Kidney epithelial cell (primary cell): Measurements from ENCODE around the gene ATP6V1B1. TPM values are rescaled to one million over a fixed set of nuclear protein-coding genes. Genes with fewer than 3 reads are reported as not detected.

Source experiments
- DNase-seq: peaks from one replicate; pipeline ENCODE4 v3.0.0-alpha.2; 2010; ENCODE audit warnings: low read depth
- H3K27me3 ChIP-seq: 2 replicates; pipeline ENCODE4 v1.6.0; 2011; ENCODE audit warnings: low read length; ENCODE audit not compliant: control insufficient read depth, insufficient read depth
- H3K36me3 ChIP-seq: 2 replicates; pipeline ENCODE4 v1.5.1; 2011; ENCODE audit warnings: low read length; ENCODE audit not compliant: control insufficient read depth, insufficient read depth
- H3K4me3 ChIP-seq: 2 replicates; pipeline ENCODE4 v1.5.1; 2011; ENCODE audit warnings: low read depth, mild to moderate bottlenecking, control low read depth, low read length
- total RNA-seq: library from RNA; depleted of rRNA; stranded (reverse); fragments of >200 nt; gene quantifications from 2 replicates; pipeline ENCODE4 v1.2.3, GENCODE V29; 2015
- TF ChIP-seq, protein P1 (sequence below): IDR thresholded peaks from 2 replicates; pipeline ENCODE4 v1.5.1; 2011; ENCODE audit warnings: mild to moderate bottlenecking, moderate library complexity, low read length, control low read depth, inconsistent platforms; ENCODE audit not compliant: insufficient read depth, poor library complexity, severe bottlenecking

Gene ATP6V1B1
- total RNA-seq, 1 donor from 2014 or later, result not detected

DNA sequence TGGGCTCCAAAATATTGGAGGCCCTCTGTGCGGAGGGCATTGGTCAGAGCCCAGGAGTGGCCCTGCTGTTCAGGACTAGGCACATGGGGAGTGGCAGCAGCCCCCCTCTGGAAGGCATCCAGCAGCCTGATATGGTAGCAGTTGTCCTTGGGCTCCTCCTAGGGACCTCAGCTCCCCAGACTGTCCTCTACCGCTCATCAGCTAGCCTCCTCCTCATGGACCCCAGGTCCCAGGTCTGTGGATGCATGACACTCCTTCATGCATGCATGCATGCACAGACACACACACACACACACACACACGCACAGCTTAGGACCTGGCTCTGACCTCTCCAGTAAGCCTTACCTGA, 15.4 kb upstream of the ATP6V1B1 start:
- no peaks in the 10 kb centered on the region for H3K36me3 ChIP-seq
- DNase-seq, result no peak
- TF ChIP-seq, protein P1, sequence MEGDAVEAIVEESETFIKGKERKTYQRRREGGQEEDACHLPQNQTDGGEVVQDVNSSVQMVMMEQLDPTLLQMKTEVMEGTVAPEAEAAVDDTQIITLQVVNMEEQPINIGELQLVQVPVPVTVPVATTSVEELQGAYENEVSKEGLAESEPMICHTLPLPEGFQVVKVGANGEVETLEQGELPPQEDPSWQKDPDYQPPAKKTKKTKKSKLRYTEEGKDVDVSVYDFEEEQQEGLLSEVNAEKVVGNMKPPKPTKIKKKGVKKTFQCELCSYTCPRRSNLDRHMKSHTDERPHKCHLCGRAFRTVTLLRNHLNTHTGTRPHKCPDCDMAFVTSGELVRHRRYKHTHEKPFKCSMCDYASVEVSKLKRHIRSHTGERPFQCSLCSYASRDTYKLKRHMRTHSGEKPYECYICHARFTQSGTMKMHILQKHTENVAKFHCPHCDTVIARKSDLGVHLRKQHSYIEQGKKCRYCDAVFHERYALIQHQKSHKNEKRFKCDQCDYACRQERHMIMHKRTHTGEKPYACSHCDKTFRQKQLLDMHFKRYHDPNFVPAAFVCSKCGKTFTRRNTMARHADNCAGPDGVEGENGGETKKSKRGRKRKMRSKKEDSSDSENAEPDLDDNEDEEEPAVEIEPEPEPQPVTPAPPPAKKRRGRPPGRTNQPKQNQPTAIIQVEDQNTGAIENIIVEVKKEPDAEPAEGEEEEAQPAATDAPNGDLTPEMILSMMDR, result no peak

DNA sequence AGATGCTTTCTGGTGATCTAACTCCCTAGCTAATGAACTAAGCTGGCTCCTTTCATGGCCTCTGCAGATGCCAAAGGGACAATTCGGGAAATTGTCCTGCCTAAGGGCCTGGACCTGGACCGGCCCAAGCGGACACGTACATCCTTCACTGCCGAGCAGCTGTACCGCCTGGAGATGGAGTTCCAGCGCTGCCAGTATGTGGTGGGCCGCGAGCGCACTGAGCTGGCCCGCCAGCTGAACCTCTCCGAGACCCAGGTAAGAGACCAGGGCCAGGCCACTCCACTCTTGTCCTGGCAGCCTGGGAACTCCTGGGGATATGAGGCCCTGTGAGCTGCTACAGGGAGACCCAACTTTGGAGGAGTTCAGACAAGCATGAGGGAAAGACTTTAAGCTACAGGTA, 14.7 kb upstream of the ATP6V1B1 start:
- DNase-seq, result no peak
- Histone ChIP-seq H3K36me3 (no peaks in the 10 kb centered on the region), H3K4me3 (no peak overlapping the region), H3K27me3 (peaks cover 3% of the 10 kb centered on the region)
- TF ChIP-seq, protein P1, result no peak

More for the DNA sequence above, 15.4 kb upstream of the ATP6V1B1 start:
- Histone ChIP-seq H3K4me3 (no peak overlapping the region), H3K27me3 (peaks cover 2% of the 10 kb centered on the region)

DNA sequence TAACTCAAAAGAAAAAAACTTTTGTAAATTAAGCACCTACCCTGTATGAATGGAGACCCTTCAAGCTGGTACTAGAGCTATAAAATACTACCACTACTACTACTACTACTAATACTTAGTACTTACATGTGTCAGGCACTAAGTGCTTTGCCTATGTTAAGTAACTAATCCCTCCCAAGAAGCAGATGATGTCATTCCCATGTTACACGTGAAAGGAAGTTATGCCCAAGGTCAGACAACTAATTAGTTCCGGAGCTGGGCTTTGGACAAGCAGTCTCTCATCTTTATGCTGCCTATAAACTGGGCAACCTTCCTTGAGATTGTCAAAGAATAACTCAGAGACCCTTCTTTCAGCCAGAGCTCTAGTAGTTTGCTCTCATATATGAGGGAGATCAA, 13.9 kb upstream of the ATP6V1B1 start:
- TF ChIP-seq, protein P1, result no peak
- Histone ChIP-seq H3K4me3 (no peak overlapping the region), H3K27me3 (peaks cover 5% of the 10 kb centered on the region), H3K36me3 (no peaks in the 10 kb centered on the region)
- DNase-seq, result no peak

DNA sequence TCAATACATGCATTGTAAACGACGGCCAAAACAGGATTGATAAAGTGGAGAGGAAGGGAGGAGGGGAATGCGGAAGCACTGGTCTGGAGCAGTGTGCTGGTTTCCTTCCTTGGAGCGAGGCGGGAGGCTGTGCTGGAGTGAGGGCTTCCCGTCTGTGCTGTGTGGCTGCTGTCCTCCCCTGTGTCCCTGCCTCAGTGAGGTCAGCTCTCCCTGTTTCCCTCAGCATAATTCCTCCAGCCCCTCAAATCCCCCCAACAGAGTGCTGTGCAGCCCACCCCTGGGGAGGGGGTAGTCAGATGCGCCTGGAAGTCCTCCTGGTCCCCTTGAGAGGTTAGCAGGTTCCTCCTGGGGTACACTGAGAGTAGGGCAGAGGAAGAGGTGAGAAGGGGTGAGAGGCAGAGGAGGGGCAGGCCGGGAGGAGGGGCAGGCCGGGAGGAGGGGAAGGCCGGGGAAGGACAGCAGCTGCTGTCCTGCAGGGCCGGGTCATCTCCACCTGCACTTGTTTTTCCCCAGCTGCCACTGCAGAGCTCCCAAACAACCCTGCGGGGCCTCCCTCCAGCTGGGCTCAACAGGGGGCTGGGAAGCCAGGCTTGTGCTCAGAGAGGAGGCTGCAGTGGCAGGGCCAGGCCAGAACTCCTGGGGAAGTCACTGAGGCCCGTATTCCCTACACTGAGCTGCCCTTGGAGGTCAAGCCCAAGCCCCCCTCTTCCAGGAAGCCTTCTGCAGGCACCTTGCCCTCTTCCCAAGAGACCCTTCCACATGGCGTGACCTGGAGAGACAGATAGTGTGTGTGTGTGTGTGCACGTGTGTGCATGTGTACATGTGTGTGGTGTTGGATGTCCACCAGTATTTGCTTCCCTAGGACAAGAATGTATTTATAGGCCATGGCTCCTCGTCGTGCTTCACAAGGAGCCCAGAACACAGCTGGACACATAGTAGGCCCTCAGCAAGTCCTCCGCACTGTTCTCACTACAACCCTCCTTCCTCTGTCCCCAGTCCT, 13.2 kb upstream of the ATP6V1B1 start:
- TF ChIP-seq, protein P1, result no peak
- H3K27me3 ChIP-seq, result peaks cover 5% of the 10 kb centered on the region
- H3K4me3 ChIP-seq, result no peak overlapping the region
- DNase-seq, result no peak
- H3K36me3 ChIP-seq, result no peaks in the 10 kb centered on the region

DNA sequence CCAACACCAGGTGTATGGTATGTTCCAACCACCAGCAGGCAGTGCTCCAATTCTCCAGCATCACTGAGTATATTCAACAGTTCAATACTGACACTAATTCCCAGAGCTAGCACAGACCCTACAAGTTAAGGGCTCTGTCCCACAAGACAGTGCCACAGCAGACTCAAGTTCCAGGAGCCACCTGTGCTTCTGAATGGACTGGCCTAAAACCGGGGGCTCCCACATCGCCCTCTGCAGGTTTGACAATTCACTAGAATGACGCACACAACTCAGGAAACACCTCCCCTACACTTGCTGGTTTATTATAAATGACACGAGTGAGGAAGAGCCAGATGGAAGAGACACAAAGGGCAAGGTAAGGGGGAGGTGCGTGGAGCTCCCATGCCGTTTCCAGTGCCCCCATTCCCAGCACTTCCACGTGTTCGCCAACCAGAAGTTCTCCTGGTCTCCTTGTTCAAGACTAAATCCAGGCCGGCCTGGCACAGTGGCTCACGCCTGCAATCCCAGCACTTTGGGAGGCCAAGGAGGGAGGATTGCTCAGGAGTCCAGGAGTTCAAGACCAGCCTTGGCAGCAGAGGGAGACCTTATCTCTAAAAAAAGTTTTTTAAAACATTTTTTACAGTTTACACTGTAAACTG, 12.2 kb upstream of the ATP6V1B1 start:
- DNase-seq, result no peak
- TF ChIP-seq, protein P1, result peak; percentile 26
- Histone ChIP-seq H3K27me3 (peaks cover 5% of the 10 kb centered on the region), H3K36me3 (no peaks in the 10 kb centered on the region), H3K4me3 (no peak overlapping the region)
